Activated CD4-positive, alpha-beta T cell treated with anti-CD3 and anti-CD28 coated beads for 36 hours (primary cell): Measurements from ENCODE around the gene ARL6IP6. TPM values are rescaled to one million over a fixed set of nuclear protein-coding genes. Genes with fewer than 3 reads are reported as not detected.

Source experiments
- ATAC-seq: fragments of 200-7000 bp; cut with Tn5 transposase; one replicate; pipeline ENCODE4 v1.10.0; 2021; ENCODE audit warnings: mild to moderate bottlenecking, moderate library complexity
- CTCF ChIA-PET: fragments of 350-600 bp; sonication (Branson Sonifier 250); formaldehyde crosslinking; loops from one replicate; lab custom pipeline; 2021; ENCODE audit warnings: antibody characterized with exemption; lab: Charles Lee
- POLR2A ChIA-PET: fragments of 350-600 bp; sonication (Branson Sonifier 250); formaldehyde crosslinking; loops from one replicate; lab custom pipeline; 2021; ENCODE audit warnings: antibody characterized with exemption, inconsistent platforms; lab: Charles Lee
- DNase-seq: peaks from one replicate; pipeline ENCODE4 v3.0.0-alpha.2; 2020
- H3K27ac Mint-ChIP-seq: one replicate; pipeline ENCODE4 v1.8.0; 2021; ENCODE audit warnings: mixed read lengths
- H3K27me3 Mint-ChIP-seq: one replicate; pipeline ENCODE4 v1.8.0; 2021; ENCODE audit warnings: mixed read lengths
- H3K36me3 Mint-ChIP-seq: one replicate; pipeline ENCODE4 v1.8.0; 2021; ENCODE audit warnings: low read depth, mixed read lengths
- H3K4me1 Mint-ChIP-seq: one replicate; pipeline ENCODE4 v1.8.0; 2021; ENCODE audit warnings: mixed read lengths
- H3K4me3 Mint-ChIP-seq: one replicate; pipeline ENCODE4 v1.8.0; 2021; ENCODE audit warnings: mild to moderate bottlenecking, moderate library complexity, mixed read lengths
- H3K9me3 Mint-ChIP-seq: one replicate; pipeline ENCODE4 v1.8.0; 2021; ENCODE audit warnings: low read depth, mixed read lengths
- intact Hi-C, 2 experiments: fragments of 100-400 bp; cut with DNase I in 1 of 2; cut with micrococcal nuclease in 1 of 2; formaldehyde crosslinking; loops; one replicate each; pipeline versions ENCODE4 v1.14.2 to v1.15.1; 2022 to 2024; cut with DNase I, micrococcal nuclease
- total RNA-seq, 2 experiments: library from RNA; stranded (reverse); gene quantifications; one replicate each; pipeline ENCODE4 v1.2.3, GENCODE V29; 2021

ARL6IP6 gene
- total RNA-seq, 2 experiments from 2014 or later = 21.8 to 36.8 TPM

DNA sequence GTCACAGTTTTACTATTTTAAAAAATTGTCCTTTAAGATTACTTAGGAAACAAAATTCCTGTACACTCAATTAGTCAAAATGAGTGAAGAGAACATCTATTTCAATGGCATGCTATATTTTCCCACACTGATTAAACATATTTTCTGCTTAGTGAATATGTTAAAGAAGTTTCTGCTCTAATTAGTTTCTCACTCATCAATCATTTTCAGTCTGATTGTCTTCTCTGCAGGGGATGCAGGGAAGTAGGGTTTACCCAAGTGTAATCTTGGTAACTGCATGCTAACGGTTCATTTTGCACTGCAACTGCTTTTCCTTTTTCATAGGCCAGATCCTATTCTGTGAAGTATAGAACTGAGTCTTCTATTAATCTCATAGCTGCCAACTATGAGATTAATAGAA, 78.5 kb downstream of the ARL6IP6 start:
- Mint-ChIP-seq H3K27me3 (no peaks in the 10 kb centered on the region), H3K9me3 (no peaks in the 10 kb centered on the region), H3K4me3 (no peak overlapping the region), H3K4me1 (no peaks in the 10 kb centered on the region), H3K36me3 (no peaks in the 10 kb centered on the region), H3K27ac (no peak overlapping the region)
- intact Hi-C loops = no loop called here
- no peak for ATAC-seq
- CTCF ChIA-PET = no interaction called here
- POLR2A ChIA-PET = no interaction called here
- DNase-seq = no peak

DNA sequence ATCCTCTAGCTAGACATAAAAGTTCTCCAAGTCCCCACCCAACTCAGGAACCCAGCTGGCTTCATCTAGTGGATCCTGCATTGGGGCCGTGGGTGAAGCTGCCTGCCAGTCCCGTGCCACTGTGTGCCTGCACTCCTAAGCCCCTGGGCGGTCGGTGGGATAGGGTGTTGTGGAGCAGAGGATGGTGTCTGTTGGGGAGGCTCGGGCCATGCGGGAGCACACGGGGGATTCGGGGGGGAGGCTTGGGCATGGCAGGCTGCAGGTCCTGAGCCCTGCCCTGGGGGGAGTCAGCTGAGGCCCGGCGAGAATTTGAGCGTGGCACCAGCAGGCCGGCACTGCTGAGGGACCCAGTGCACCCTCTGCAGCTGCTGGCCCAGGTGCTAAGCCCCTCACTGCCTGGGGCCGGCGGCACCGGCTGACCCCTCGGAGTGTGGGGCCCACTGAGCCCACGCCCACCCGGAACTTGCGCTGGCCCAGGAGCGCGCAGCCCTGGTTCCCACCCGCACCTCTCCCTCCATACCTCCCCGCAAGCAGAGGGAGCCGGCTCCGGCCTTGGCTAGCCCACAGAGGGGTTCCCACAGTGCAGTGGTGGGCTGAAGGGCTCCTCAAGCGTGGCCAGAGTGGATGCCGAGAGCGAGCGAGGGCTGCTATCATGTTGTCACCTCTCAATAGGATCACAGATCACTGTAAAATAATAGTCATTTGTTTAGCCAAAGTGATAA, 86.4 kb downstream of the ARL6IP6 start:
- no peak for ATAC-seq
- DNase-seq = no peak
- Mint-ChIP-seq H3K36me3 (no peaks in the 10 kb centered on the region), H3K4me3 (no peak overlapping the region), H3K27ac (no peak overlapping the region), H3K27me3 (peaks cover 2% of the 10 kb centered on the region), H3K4me1 (peaks cover 8% of the 10 kb centered on the region), H3K9me3 (no peaks in the 10 kb centered on the region)
- CTCF ChIA-PET = no interaction called here
- POLR2A ChIA-PET = no interaction called here
- intact Hi-C loops = no loop called here

DNA sequence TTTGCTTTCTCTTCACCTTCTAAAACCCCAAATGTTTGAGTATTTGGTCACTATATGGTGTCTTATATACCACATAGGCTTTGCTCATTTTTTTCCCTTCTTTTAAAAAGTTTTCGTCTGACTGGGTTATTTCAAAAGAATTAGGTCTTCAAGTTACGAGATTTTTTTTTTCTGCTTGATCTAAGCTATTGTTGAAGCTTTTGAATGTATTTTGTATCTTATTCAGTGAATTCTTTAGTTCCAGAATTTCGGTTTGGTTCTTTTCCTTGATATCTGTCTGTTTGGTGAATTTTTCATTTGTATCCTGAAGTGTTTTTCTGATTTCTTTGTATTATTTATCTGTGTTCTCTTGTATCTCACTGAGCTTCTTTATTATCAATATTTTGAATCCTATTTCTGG, 93.5 kb downstream of the ARL6IP6 start:
- CTCF ChIA-PET = interaction anchor here (1.2 kb wide), 1 partner anchor 49 kb away, joined by 3 read pairs; no protein-coding TSS in a partner anchor
- POLR2A ChIA-PET = no interaction called here
- no peak overlapping the region for H3K27ac Mint-ChIP-seq
- H3K36me3 Mint-ChIP-seq = peaks cover 4% of the 10 kb centered on the region
- H3K27me3 Mint-ChIP-seq = peaks cover 7% of the 10 kb centered on the region
- H3K9me3 Mint-ChIP-seq = peaks cover 14% of the 10 kb centered on the region
- H3K4me3 Mint-ChIP-seq = no peak overlapping the region
- DNase-seq (no peak), ATAC-seq (no peak)
- H3K4me1 Mint-ChIP-seq = no peaks in the 10 kb centered on the region
- intact Hi-C loops = no loop called here

Other genes with a start within 250 kb of the ARL6IP6 start
- gene PRPF40A, start 1.2 kb upstream of the ARL6IP6 start, total RNA-seq = 100 to 1,000 TPM; 145 to 152 TPM